NT2/D1 (cell line): ENCODE data around the gene HECTD1.

Experiments used
- SUZ12 ChIP-seq: IDR thresholded peaks from 2 replicates; pipeline ENCODE4 v1.6.1; 2011; ENCODE audit not compliant: insufficient read length, insufficient read depth; ENCODE audit errors: extremely low read depth
- YY1 ChIP-seq: IDR thresholded peaks from 2 replicates; pipeline ENCODE4 v1.6.1; 2011; ENCODE audit not compliant: insufficient read length, insufficient read depth

GRCh38 chr14:31256534-31257243 is 49.1 kb upstream of the HECTD1 start:
- TF ChIP-seq YY1 (no peak), SUZ12 (no peak)
